K562 (cell line): Measurements from ENCODE around the gene HPDL. TPM values are rescaled to one million over a fixed set of nuclear protein-coding genes. Genes with fewer than 3 reads are reported as not detected.

Experiments
- ATAC-seq: fragments of 200-7000 bp; cut with Tn5 transposase; 3 replicates; pipeline ENCODE4 v1.9.1; 2020; ENCODE audit warnings: moderate library complexity
- BruUV-seq: library from RNA; stranded (reverse); fragments of 400-500 nt; replicated peaks from 2 replicates; lab custom pipeline; 2021; lab: Mats Ljungman, UMichigan
- CTCF ChIA-PET: fragments of 300-600 bp; formaldehyde crosslinking; extraction: SDS; loops from one replicate; lab custom pipeline; 2021; ENCODE audit warnings: low intra/inter-chr PET ratio; lab: Yijun Ruan, JAX
- POLR2A ChIA-PET: fragments of 300-600, 350-650 bp; sonication (Branson Sonifier 250); formaldehyde crosslinking; extraction: SDS; loops from one replicate; lab custom pipeline; 2021; ENCODE audit warnings: antibody characterized with exemption, inconsistent platforms; lab: Yijun Ruan, JAX
- DNase-seq, 4 experiments: peaks; one replicate each; pipeline versions ENCODE4 v3.0.0 to v3.0.0-alpha.2; 2011 to 2018; ENCODE audit warnings: low spot score in 3 of 4, mixed read lengths in 3 of 4; ENCODE audit errors: extremely low read depth in 1 of 4
- FAIRE-seq: peaks from 2 replicates; lab custom pipeline; 2011; peaks lifted over from hg19 to GRCh38; lab: Jason Lieb, UNC
- H2AFZ ChIP-seq: 2 replicates; pipeline ENCODE4 v1.6.0; 2011; ENCODE audit warnings: low read depth, low read length, control low read depth, inconsistent platforms
- H3K27ac ChIP-seq: fragments of 200-600 bp; 3 replicates; pipeline ENCODE4 v1.8.0; 2011; ENCODE audit warnings: low read depth, mild to moderate bottlenecking, control low read depth, inconsistent platforms, low read length, moderate library complexity, mixed read lengths; ENCODE audit errors: extremely low read depth
- H3K27me3 ChIP-seq, 2 experiments: fragments of 300-600 bp in 1 of 2; 2 replicates in 1 of 2; 3 replicates in 1 of 2; pipeline versions ENCODE4 v1.6.0 to v1.8.0; 2011; ENCODE audit warnings: inconsistent platforms in 2 of 2, low read length in 2 of 2, mild to moderate bottlenecking in 1 of 2, mixed read lengths in 1 of 2, moderate library complexity in 1 of 2; ENCODE audit not compliant: control insufficient read depth in 2 of 2, insufficient read depth in 2 of 2
- H3K36me3 ChIP-seq: fragments of 300-600 bp; 3 replicates; pipeline ENCODE4 v1.8.0; 2011; ENCODE audit warnings: mild to moderate bottlenecking, low read length, inconsistent platforms; ENCODE audit not compliant: control insufficient read depth, insufficient read depth
- H3K4me1 ChIP-seq, 2 experiments: fragments of 200-600 bp in 1 of 2; replicated peaks in 1 of 2; 2 replicates in 1 of 2; 3 replicates in 1 of 2; pipeline versions ENCODE4 v1.5.1 to v1.8.0; 2011; ENCODE audit warnings: inconsistent platforms in 2 of 2, low read length in 2 of 2, mild to moderate bottlenecking in 1 of 2, mixed read lengths in 1 of 2, moderate library complexity in 1 of 2; ENCODE audit not compliant: control insufficient read depth in 2 of 2, insufficient read depth in 2 of 2
- H3K4me2 ChIP-seq: 2 replicates; pipeline ENCODE4 v1.6.1; 2011; ENCODE audit warnings: low read length, control low read depth, inconsistent platforms, mixed read lengths; ENCODE audit not compliant: insufficient read depth
- H3K4me3 ChIP-seq: fragments of 200-600 bp; sonication (generic), shearing (Covaris generic); 2 replicates; pipeline ENCODE4 v1.5.1; 2016; ENCODE audit warnings: control low read depth, inconsistent platforms
- H3K79me2 ChIP-seq: fragments of 200-600 bp; 3 replicates; pipeline ENCODE4 v1.8.0; 2011; ENCODE audit warnings: low read length, inconsistent platforms; ENCODE audit not compliant: control insufficient read depth, insufficient read depth
- H3K9ac ChIP-seq, 2 experiments: 2 replicates each; pipeline versions ENCODE4 v1.6.0 to v1.6.1; 2011; ENCODE audit warnings: low read depth in 2 of 2, low read length in 2 of 2, control low read depth in 1 of 2, inconsistent platforms in 1 of 2, mild to moderate bottlenecking in 1 of 2, mixed read lengths in 1 of 2; ENCODE audit not compliant: insufficient read depth in 1 of 2
- H3K9me1 ChIP-seq: one replicate; pipeline ENCODE4 v1.6.0; 2011; ENCODE audit warnings: inconsistent platforms, mild to moderate bottlenecking, low read length, moderate library complexity; ENCODE audit not compliant: control insufficient read depth, insufficient read depth
- H3K9me3 ChIP-seq: replicated peaks from 2 replicates; pipeline ENCODE4 v1.5.1; 2011; ENCODE audit warnings: low read depth, low read length, inconsistent platforms; ENCODE audit not compliant: control insufficient read depth, insufficient read depth
- H4K20me1 ChIP-seq: replicated peaks from 2 replicates; pipeline ENCODE4 v1.6.1; 2011; ENCODE audit warnings: low read length, inconsistent platforms, mixed read lengths; ENCODE audit not compliant: control insufficient read depth, insufficient read depth
- BRD4 ChIP-seq: fragments of 200-600 bp; sonication (generic); IDR thresholded peaks from 2 replicates; pipeline ENCODE4 v1.6.1; 2017; ENCODE audit warnings: inconsistent platforms
- SMARCA5 ChIP-seq: fragments of 450-650 bp; IDR thresholded peaks from 2 replicates; pipeline ENCODE4 v1.6.1; 2016
- ZNF12 ChIP-seq: sonication (generic); formaldehyde crosslinking; IDR thresholded peaks from 2 replicates; pipeline ENCODE4 v1.4.0; 2020; ENCODE audit warnings: mild to moderate bottlenecking, missing genetic modification reagents
- ZNF592 ChIP-seq: fragments of 450-650 bp; IDR thresholded peaks from 2 replicates; pipeline ENCODE4 v1.6.1; 2017; ENCODE audit warnings: antibody characterized with exemption, mild to moderate bottlenecking
- ZNF644 ChIP-seq: fragments of 200-800 bp; sonication (Bioruptor generic); IDR thresholded peaks from 2 replicates; pipeline ENCODE4 v1.6.1; 2016; ENCODE audit warnings: low read depth, missing genetic modification characterization, missing compliant biosample characterization
- WGBS: fragments of 100-300 bp; shearing (Covaris generic); methylation state at CpG from one replicate; pipeline ENCODE4 v1.1.6; 2016; ENCODE audit warnings: low coverage, mixed read lengths; ENCODE audit not compliant: insufficient coverage; ENCODE audit errors: missing lambda C conversion rate; 5-methylcytosine and 5-hydroxymethylcytosine counted together
- in situ Hi-C: fragments of 300-500 bp; cut with MboI; formaldehyde crosslinking; loops from 4 replicates; pipeline ENCODE4 v1.15.0; 2018; ENCODE audit warnings: inconsistent platforms, mixed read lengths
- intact Hi-C: fragments of 100-400 bp; cut with micrococcal nuclease; formaldehyde crosslinking; loops from 2 replicates; pipeline ENCODE4 v1.14.2; 2022
- polyA plus RNA-seq, 8 experiments: library from polyadenylated mRNA; depleted of rRNA in 4 of 8; stranded (reverse) in 5 of 8; unstranded in 3 of 8; fragments of >200 nt; fragmentation: Nextera tagmentation in 2 of 8; fragmentation: Illumina TruSeq in 1 of 8; extraction: Ambion mirVana in 2 of 8; extraction: Trizol in 1 of 8; gene quantifications; 2 replicates each; pipeline versions ENCODE4 v1.2.1 to v1.2.3, GENCODE V29; 2011 to 2014; ENCODE audit warnings: inconsistent platforms in 1 of 8, missing spikeins in 1 of 8
- total RNA-seq, 7 experiments: library from RNA; depleted of rRNA in 6 of 7; stranded (reverse); fragments of >200 nt in 6 of 7; fragmentation: Illumina TruSeq in 2 of 7; extraction: Trizol in 2 of 7; gene quantifications; 2 replicates each; pipeline versions ENCODE4 v1.2.1 to v1.2.3, GENCODE V29; 2011 to 2021; ENCODE audit warnings: low replicate concordance in 1 of 7

The HPDL gene
- total and polyA plus RNA-seq, 9 of the 15 experiments (the other 6 are each of a cell fraction or from before 2014, with no cell fraction given): not detected

- BruUV-seq: no TSS peak
- WGBS: 76% methylated on average over 16 of the region's 16 CpGs
- peak overlapping the region; percentile 86 for H2AFZ ChIP-seq
These were observed 24.1 kb upstream of the HPDL start for GRCh38 chr1:45302505-45303150.

More at GRCh38 chr1:45302505-45303150, 24.1 kb upstream of the HPDL start:
- Histone ChIP-seq H3K9me3 (no peaks in the 10 kb centered on the region), H3K9ac (peak overlapping the region; percentile 85 to 93), H3K36me3 (no peaks in the 10 kb centered on the region), H4K20me1 (no peaks in the 10 kb centered on the region), H3K4me3 (peak overlapping the region; percentile 52), H3K9me1 (no peaks in the 10 kb centered on the region), H3K4me2 (peak overlapping the region; percentile 82), H3K27ac (peak overlapping the region; percentile 88), H3K27me3 (no peaks in the 10 kb centered on the region), H3K79me2 (peaks cover 9% of the 10 kb centered on the region; the same call in 2 of the 3 replicates), H3K4me1 (peaks cover 24 to 30% of the 10 kb centered on the region in 2 experiments)
- ATAC-seq: no peak
- CTCF ChIA-PET: interaction anchor here (0.8 to 5.3 kb wide), 4 partner anchors 285 to 527 kb away, joined by 3 to 58 read pairs (median 14); partner anchors contain the start of gene RPS8
- POLR2A ChIA-PET: interaction anchor here (0.6 to 8.7 kb wide), 14 partner anchors 8 to 581 kb away, joined by 3 to 113 read pairs (median 4); partner anchors contain the start of genes HECTD3, MUTYH, PRDX1 and RPS8
- in situ Hi-C loops: loop anchor here (5.0 to 10.0 kb wide), 4 partner anchors 290 to 578 kb away; partner anchors contain the start of genes HECTD3, PTCH2 and UROD
- TF ChIP-seq ZNF12 (CRISPR knock-in tag) (no peak), SMARCA5 (0 out of 2 replicates have a peak, but pooled peaks have one; percentile 31), ZNF592 (0 out of 2 replicates have a peak, but pooled peaks have one; percentile 36), ZNF644 (tag) (0 out of 2 replicates have a peak, but pooled peaks have one; percentile 31), BRD4 (0 out of 2 replicates have a peak, but pooled peaks have one; percentile 37)
- intact Hi-C loops: loop anchor here (2.0 to 5.0 kb wide), 3 partner anchors 70 to 570 kb away; partner anchors contain the start of gene RNU5D-1
- no peak for DNase-seq
- FAIRE-seq: no peak
